Measurements from ENCODE around the gene BCL2L12.
A peak's percentile ranks its signal among the peaks of the same experiment; 100 is the strongest.

The BCL2L12 gene

GRCh38 chr19:49704888-49705642 lies 39.3 kb downstream of the BCL2L12 start:
- peaks cover 39% of the 10 kb centered on the region for H3K36me3 Mint-ChIP-seq (ENCODE audit: low read depth)
- no peaks in the 10 kb centered on the region for H3K27me3 Mint-ChIP-seq (ENCODE audit: low read depth, poor library complexity)
- no peak for TF ChIP-seq CTCF (IDR thresholded peaks at IDR 0.05)
- H3K9me3 Mint-ChIP-seq = no peaks in the 10 kb centered on the region
- no peak overlapping the region for H3K4me3 Mint-ChIP-seq
- no peak for DNase-seq
- peaks cover 30% of the 10 kb centered on the region for H3K4me1 Mint-ChIP-seq
- H3K27ac Mint-ChIP-seq = no peak overlapping the region

GRCh38 chr19:49705919-49706318 lies 40.2 kb downstream of the BCL2L12 start:
- no peak for DNase-seq
- peaks cover 22% of the 10 kb centered on the region for H3K4me1 Mint-ChIP-seq
- H3K9me3 Mint-ChIP-seq = no peaks in the 10 kb centered on the region
- no peak overlapping the region for H3K4me3 Mint-ChIP-seq
- H3K27ac Mint-ChIP-seq = peak overlapping the region; percentile 16
- peaks cover 44% of the 10 kb centered on the region for H3K36me3 Mint-ChIP-seq (ENCODE audit: low read depth)
- no peak for TF ChIP-seq CTCF (IDR thresholded peaks at IDR 0.05)
- H3K27me3 Mint-ChIP-seq (ENCODE audit: low read depth, poor library complexity) = no peaks in the 10 kb centered on the region

GRCh38 chr19:49710372-49710951 lies 44.7 kb downstream of the BCL2L12 start:
- TF ChIP-seq CTCF (IDR thresholded peaks at IDR 0.05) = no peak
- no peaks in the 10 kb centered on the region for H3K9me3 Mint-ChIP-seq
- no peak for DNase-seq
- no peaks in the 10 kb centered on the region for H3K27me3 Mint-ChIP-seq (ENCODE audit: low read depth, poor library complexity)
- no peak overlapping the region for H3K4me3 Mint-ChIP-seq
- no peak overlapping the region for H3K27ac Mint-ChIP-seq
- H3K4me1 Mint-ChIP-seq = peaks cover 7% of the 10 kb centered on the region
- peaks cover 73% of the 10 kb centered on the region for H3K36me3 Mint-ChIP-seq (ENCODE audit: low read depth)

GRCh38 chr19:49712397-49712859 lies 46.7 kb downstream of the BCL2L12 start:
- peak; percentile 48 for DNase-seq
- TF ChIP-seq CTCF (IDR thresholded peaks at IDR 0.05) = no peak
- Mint-ChIP-seq H3K4me3 (no peak overlapping the region), H3K27ac (no peak overlapping the region), H3K36me3 (ENCODE audit: low read depth) (peaks cover 64% of the 10 kb centered on the region), H3K9me3 (no peaks in the 10 kb centered on the region), H3K27me3 (ENCODE audit: low read depth, poor library complexity) (no peaks in the 10 kb centered on the region), H3K4me1 (peaks cover under 1% of the 10 kb centered on the region)

GRCh38 chr19:49713236-49713845 lies 47.6 kb downstream of the BCL2L12 start:
- Mint-ChIP-seq H3K4me3 (no peak overlapping the region), H3K36me3 (ENCODE audit: low read depth) (peaks cover 62% of the 10 kb centered on the region), H3K27ac (no peak overlapping the region), H3K9me3 (no peaks in the 10 kb centered on the region), H3K27me3 (ENCODE audit: low read depth, poor library complexity) (no peaks in the 10 kb centered on the region), H3K4me1 (peaks cover 5% of the 10 kb centered on the region)
- DNase-seq = no peak
- TF ChIP-seq CTCF (IDR thresholded peaks at IDR 0.05) = no peak

Data from nephron progenitor cell (in vitro differentiated cells).